Neural progenitor cell (in vitro differentiated cells): ENCODE results near the gene KRT13.

Experiments
- CTCF ChIP-seq: fragments of 200-600 bp; sonication (generic); IDR thresholded peaks from 2 replicates; pipeline ENCODE4 v1.5.1; 2017; ENCODE audit warnings: antibody characterized with exemption, mild to moderate bottlenecking
- EZH2 ChIP-seq: fragments of 200-600 bp; sonication (generic); IDR thresholded peaks from 2 replicates; pipeline ENCODE4 v1.6.1; 2017; ENCODE audit warnings: antibody characterized with exemption, mild to moderate bottlenecking, moderate library complexity

GRCh38 chr17:41553987-41554680 lies 48.7 kb upstream of the KRT13 start:
- TF ChIP-seq CTCF (no peak), EZH2 (no peak)
